ENCODE measurements around the gene MPEG1.

The MPEG1 gene

GRCh38 chr11:59212744-59213631, at the start of gene MPEG1:
MPEG1 (minus strand) TSS chr11:59212927; CDS start chr11:59212865, 62 bp downstream.
- no peak for DNase-seq
- in situ Hi-C loops (cut with HindIII; ENCODE audit: low pct_ligation_motif_present, low pct_unique_long_range_greater_than_20kb, low sequenced_read_pairs) = no loop called here

GRCh38 chr11:59262177-59262818, 49.6 kb upstream of the MPEG1 start:
- DNase-seq = no peak

GRCh38 chr11:59261150-59261549, 48.4 kb upstream of the MPEG1 start:
- in situ Hi-C loops (cut with HindIII; ENCODE audit: low pct_ligation_motif_present, low pct_unique_long_range_greater_than_20kb, low sequenced_read_pairs) = no loop called here
- DNase-seq = no peak

More at GRCh38 chr11:59262177-59262818, 49.6 kb upstream of the MPEG1 start:
- in situ Hi-C loops (cut with HindIII; ENCODE audit: low pct_ligation_motif_present, low pct_unique_long_range_greater_than_20kb, low sequenced_read_pairs) = no loop called here

- DNase-seq = no peak
- in situ Hi-C loops (cut with HindIII; ENCODE audit: low pct_ligation_motif_present, low pct_unique_long_range_greater_than_20kb, low sequenced_read_pairs) = no loop called here
These were observed 47.2 kb upstream of the MPEG1 start for GRCh38 chr11:59259867-59260475.

GRCh38 chr11:59259047-59259446, 46.3 kb upstream of the MPEG1 start:
- no peak for DNase-seq
- in situ Hi-C loops (cut with HindIII; ENCODE audit: low pct_ligation_motif_present, low pct_unique_long_range_greater_than_20kb, low sequenced_read_pairs) = no loop called here

- DNase-seq = no peak
- in situ Hi-C loops (cut with HindIII; ENCODE audit: low pct_ligation_motif_present, low pct_unique_long_range_greater_than_20kb, low sequenced_read_pairs) = no loop called here
These were observed 42.6 kb upstream of the MPEG1 start for GRCh38 chr11:59255281-59255680.

- no peak for DNase-seq
- in situ Hi-C loops (cut with HindIII; ENCODE audit: low pct_ligation_motif_present, low pct_unique_long_range_greater_than_20kb, low sequenced_read_pairs) = no loop called here
These were observed 41.6 kb upstream of the MPEG1 start for GRCh38 chr11:59254286-59254685.

- in situ Hi-C loops (cut with HindIII; ENCODE audit: low pct_ligation_motif_present, low pct_unique_long_range_greater_than_20kb, low sequenced_read_pairs) = no loop called here
- DNase-seq = no peak
These were observed 40.3 kb upstream of the MPEG1 start for GRCh38 chr11:59253001-59253400.

GRCh38 chr11:59249535-59249934, 36.8 kb upstream of the MPEG1 start:
- in situ Hi-C loops (cut with HindIII; ENCODE audit: low pct_ligation_motif_present, low pct_unique_long_range_greater_than_20kb, low sequenced_read_pairs) = no loop called here
- no peak for DNase-seq

GRCh38 chr11:59247531-59248227, 35.0 kb upstream of the MPEG1 start:
- in situ Hi-C loops (cut with HindIII; ENCODE audit: low pct_ligation_motif_present, low pct_unique_long_range_greater_than_20kb, low sequenced_read_pairs) = no loop called here
- no peak for DNase-seq

- DNase-seq = no peak
- in situ Hi-C loops (cut with HindIII; ENCODE audit: low pct_ligation_motif_present, low pct_unique_long_range_greater_than_20kb, low sequenced_read_pairs) = no loop called here
These were observed 30.9 kb upstream of the MPEG1 start for GRCh38 chr11:59243633-59244032.

GRCh38 chr11:59240322-59240721, 27.6 kb upstream of the MPEG1 start:
- in situ Hi-C loops (cut with HindIII; ENCODE audit: low pct_ligation_motif_present, low pct_unique_long_range_greater_than_20kb, low sequenced_read_pairs) = no loop called here

GRCh38 chr11:59226396-59226795, 13.7 kb upstream of the MPEG1 start:
- no peak for DNase-seq
- in situ Hi-C loops (cut with HindIII; ENCODE audit: low pct_ligation_motif_present, low pct_unique_long_range_greater_than_20kb, low sequenced_read_pairs) = no loop called here

More at GRCh38 chr11:59240322-59240721, 27.6 kb upstream of the MPEG1 start:
- DNase-seq = no peak

GRCh38 chr11:59225017-59225416, 12.3 kb upstream of the MPEG1 start:
- in situ Hi-C loops (cut with HindIII; ENCODE audit: low pct_ligation_motif_present, low pct_unique_long_range_greater_than_20kb, low sequenced_read_pairs) = no loop called here

GRCh38 chr11:59224351-59224928, 11.7 kb upstream of the MPEG1 start:
- no peak for DNase-seq
- in situ Hi-C loops (cut with HindIII; ENCODE audit: low pct_ligation_motif_present, low pct_unique_long_range_greater_than_20kb, low sequenced_read_pairs) = no loop called here

More at GRCh38 chr11:59225017-59225416, 12.3 kb upstream of the MPEG1 start:
- DNase-seq = no peak

GRCh38 chr11:59223611-59224010, 10.9 kb upstream of the MPEG1 start:
- in situ Hi-C loops (cut with HindIII; ENCODE audit: low pct_ligation_motif_present, low pct_unique_long_range_greater_than_20kb, low sequenced_read_pairs) = no loop called here
- DNase-seq = no peak

- no peak for DNase-seq
- in situ Hi-C loops (cut with HindIII; ENCODE audit: low pct_ligation_motif_present, low pct_unique_long_range_greater_than_20kb, low sequenced_read_pairs) = no loop called here
These were observed 10.4 kb upstream of the MPEG1 start for GRCh38 chr11:59223177-59223576.

GRCh38 chr11:59222464-59223060, 9.8 kb upstream of the MPEG1 start:
- DNase-seq = no peak
- in situ Hi-C loops (cut with HindIII; ENCODE audit: low pct_ligation_motif_present, low pct_unique_long_range_greater_than_20kb, low sequenced_read_pairs) = no loop called here
